Testis (tissue), 3 donors: ENCODE data around the gene TRIP11. TPM values are rescaled to one million over a fixed set of nuclear protein-coding genes. Genes with fewer than 3 reads are reported as not detected.
A peak's percentile ranks its signal among the peaks of the same experiment; 100 is the strongest.

Experiments used
- DNase-seq: peaks from one replicate; pipeline ENCODE4 v3.0.0-alpha.2; 2019
- H3K27ac ChIP-seq, 2 donors: fragments of 200-600 bp; sonication (generic); one replicate each; pipeline ENCODE4 v1.5.1; 2019
- H3K27me3 ChIP-seq: fragments of 200-600 bp; sonication (generic); one replicate; pipeline ENCODE4 v1.5.1; 2019
- H3K36me3 ChIP-seq: fragments of 200-600 bp; sonication (generic); one replicate; pipeline ENCODE4 v1.5.1; 2017; ENCODE audit warnings: low read depth; ENCODE audit errors: missing control alignments
- H3K4me1 ChIP-seq: fragments of 200-600 bp; sonication (generic); one replicate; pipeline ENCODE4 v1.5.1; 2019
- H3K4me3 ChIP-seq, 2 donors: fragments of 200-600 bp; sonication (generic); one replicate each; pipeline ENCODE4 v1.5.1; 2017 to 2019
- H3K9me3 ChIP-seq: fragments of 200-600 bp; sonication (generic); one replicate; pipeline ENCODE4 v1.5.1; 2017
- POLR2A ChIP-seq: fragments of 450-650 bp; IDR thresholded peaks from one replicate; pipeline ENCODE4 v1.6.1; 2017; ENCODE audit warnings: antibody characterized with exemption, mild to moderate bottlenecking, moderate library complexity
- WGBS, 2 donors: methylation state at CpG; one replicate each; pipeline ENCODE4 v1.1.5; 2018; 5-methylcytosine and 5-hydroxymethylcytosine counted together
- intact Hi-C: fragments of 100-400 bp; cut with DNase I; formaldehyde crosslinking; loops from one replicate; pipeline ENCODE4 v1.15.1; 2023; ENCODE audit warnings: low total_unique reads
- polyA plus RNA-seq: library from polyadenylated mRNA; stranded (reverse); fragments of 350-450 nt; fragmentation: Illumina TruSeq; extraction: RNeasy Lipid Tissue Mini Kit (QIAGEN cat#74804); gene quantifications from one replicate; pipeline ENCODE4 v1.2.3, GENCODE V29; 2014; ENCODE audit warnings: low read depth, low replicate concordance; ENCODE audit not compliant: insufficient read depth
- total RNA-seq, 2 donors: library from RNA; depleted of rRNA; stranded (reverse); fragments of >200 nt; gene quantifications; one replicate each; pipeline ENCODE4 v1.2.3, GENCODE V29; 2016
- TF ChIP-seq, protein P1 (sequence below), 3 experiments: fragments of 450-650 bp in 2 of 3; fragments of 200-600 bp in 1 of 3; sonication (generic) in 1 of 3; IDR thresholded peaks; one replicate each; pipeline ENCODE4 v1.5.1; 2016 to 2019; ENCODE audit warnings: antibody characterized with exemption in 3 of 3, mild to moderate bottlenecking in 2 of 3, moderate library complexity in 1 of 3

TRIP11 gene
- total and polyA plus RNA-seq, 3 donors from 2014 or later = 3.8 to 39.4 (median 38.5) TPM

GRCh38 chr14:91926131-91926890 is 113.5 kb downstream of the TRIP11 start:
- Histone ChIP-seq H3K27me3 (no peaks in the 10 kb centered on the region), H3K4me3 (no peak overlapping the region), H3K4me1 (peaks cover 5% of the 10 kb centered on the region), H3K9me3 (no peaks in the 10 kb centered on the region), H3K27ac (peak overlapping the region in 1 of 2 donors; percentile 60), H3K36me3 (no peaks in the 10 kb centered on the region)
- intact Hi-C loops = no loop called here
- WGBS, 2 donors = 82 to 92% methylated on average over 15 to 17 of the region's 17 CpGs
- TF ChIP-seq, protein P1, sequence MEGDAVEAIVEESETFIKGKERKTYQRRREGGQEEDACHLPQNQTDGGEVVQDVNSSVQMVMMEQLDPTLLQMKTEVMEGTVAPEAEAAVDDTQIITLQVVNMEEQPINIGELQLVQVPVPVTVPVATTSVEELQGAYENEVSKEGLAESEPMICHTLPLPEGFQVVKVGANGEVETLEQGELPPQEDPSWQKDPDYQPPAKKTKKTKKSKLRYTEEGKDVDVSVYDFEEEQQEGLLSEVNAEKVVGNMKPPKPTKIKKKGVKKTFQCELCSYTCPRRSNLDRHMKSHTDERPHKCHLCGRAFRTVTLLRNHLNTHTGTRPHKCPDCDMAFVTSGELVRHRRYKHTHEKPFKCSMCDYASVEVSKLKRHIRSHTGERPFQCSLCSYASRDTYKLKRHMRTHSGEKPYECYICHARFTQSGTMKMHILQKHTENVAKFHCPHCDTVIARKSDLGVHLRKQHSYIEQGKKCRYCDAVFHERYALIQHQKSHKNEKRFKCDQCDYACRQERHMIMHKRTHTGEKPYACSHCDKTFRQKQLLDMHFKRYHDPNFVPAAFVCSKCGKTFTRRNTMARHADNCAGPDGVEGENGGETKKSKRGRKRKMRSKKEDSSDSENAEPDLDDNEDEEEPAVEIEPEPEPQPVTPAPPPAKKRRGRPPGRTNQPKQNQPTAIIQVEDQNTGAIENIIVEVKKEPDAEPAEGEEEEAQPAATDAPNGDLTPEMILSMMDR (IDR thresholded peaks at IDR 0.05) = no peak
- TF ChIP-seq POLR2A = no peak
- DNase-seq = no peak

DNA sequence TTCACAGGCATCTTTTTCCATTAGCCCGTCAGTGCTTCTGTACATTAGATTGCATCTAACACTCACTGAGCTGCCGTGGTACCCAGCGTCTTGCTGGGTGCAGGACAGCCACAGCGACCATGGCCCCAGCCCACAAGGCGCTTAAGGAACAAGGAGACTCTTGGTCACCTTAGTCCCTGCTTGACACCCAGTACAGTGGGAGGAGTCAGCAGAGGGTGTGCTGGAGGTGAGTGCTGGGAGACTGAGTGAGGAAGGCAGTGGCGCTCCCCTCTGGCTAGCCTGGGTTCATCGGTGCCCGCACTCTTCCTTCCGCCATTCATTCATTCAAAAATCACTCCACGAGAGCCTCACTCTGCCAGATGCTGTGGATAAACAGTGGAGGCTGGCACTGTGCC is 114.1 kb downstream of the TRIP11 start:
- DNase-seq = no peak
- Histone ChIP-seq H3K27ac (peak overlapping the region; percentile 13 to 60), H3K36me3 (no peaks in the 10 kb centered on the region), H3K4me1 (peaks cover 5% of the 10 kb centered on the region), H3K27me3 (no peaks in the 10 kb centered on the region), H3K9me3 (no peaks in the 10 kb centered on the region), H3K4me3 (no peak overlapping the region)
- TF ChIP-seq, protein P1 (IDR thresholded peaks at IDR 0.05) = no peak
- TF ChIP-seq POLR2A = no peak
- WGBS, 2 donors = 70 to 86% methylated on average over 9 to 10 of the region's 10 CpGs
- intact Hi-C loops = no loop called here

- TF ChIP-seq POLR2A = no peak
- TF ChIP-seq, protein P1 (IDR thresholded peaks at IDR 0.05) = no peak
- H3K9me3 ChIP-seq = no peaks in the 10 kb centered on the region
- WGBS, 2 donors = 39 to 49% methylated on average over 10 to 13 of the region's 13 CpGs
- H3K36me3 ChIP-seq = no peaks in the 10 kb centered on the region
- H3K27ac ChIP-seq = peak overlapping the region; percentile 13 to 60
- no peak overlapping the region for H3K4me3 ChIP-seq
- peaks cover 5% of the 10 kb centered on the region for H3K4me1 ChIP-seq
- intact Hi-C loops = no loop called here
- H3K27me3 ChIP-seq = no peaks in the 10 kb centered on the region
- DNase-seq = peak; percentile 48
Observed at GRCh38 chr14:91925001-91925726, 114.7 kb downstream of the TRIP11 start.

DNA sequence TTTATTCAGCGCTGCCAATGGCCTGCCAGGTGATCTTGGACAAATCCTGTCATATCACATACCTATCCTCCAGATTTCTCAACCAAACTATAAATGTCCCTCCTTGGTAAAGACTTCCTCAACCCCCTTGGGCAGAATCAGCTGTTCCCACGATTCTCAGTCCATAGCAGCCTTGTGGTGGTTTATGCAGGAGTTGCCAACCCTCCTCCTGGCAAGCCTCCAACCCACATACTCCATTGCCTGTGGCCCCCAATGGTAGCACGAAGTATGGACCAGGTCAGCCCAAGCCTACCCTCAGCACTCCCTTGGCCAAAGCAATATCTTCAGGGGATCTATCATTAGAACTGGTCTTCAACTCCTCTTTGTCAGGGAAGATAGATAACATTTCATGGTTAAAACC is 119.3 kb downstream of the TRIP11 start:
- DNase-seq = no peak
- intact Hi-C loops = no loop called here
- Histone ChIP-seq H3K4me3 (no peak overlapping the region), H3K4me1 (peaks cover 17% of the 10 kb centered on the region), H3K9me3 (no peaks in the 10 kb centered on the region), H3K36me3 (no peaks in the 10 kb centered on the region), H3K27me3 (no peaks in the 10 kb centered on the region), H3K27ac (peak overlapping the region in 1 of 2 donors; percentile 79)
- 76% methylated on average over 3 of the region's 3 CpGs for WGBS, 2 donors
- no peak for TF ChIP-seq POLR2A
- TF ChIP-seq, protein P1 (IDR thresholded peaks at IDR 0.05) = no peak
